ENCODE data around the gene OR8D1.

DNA sequence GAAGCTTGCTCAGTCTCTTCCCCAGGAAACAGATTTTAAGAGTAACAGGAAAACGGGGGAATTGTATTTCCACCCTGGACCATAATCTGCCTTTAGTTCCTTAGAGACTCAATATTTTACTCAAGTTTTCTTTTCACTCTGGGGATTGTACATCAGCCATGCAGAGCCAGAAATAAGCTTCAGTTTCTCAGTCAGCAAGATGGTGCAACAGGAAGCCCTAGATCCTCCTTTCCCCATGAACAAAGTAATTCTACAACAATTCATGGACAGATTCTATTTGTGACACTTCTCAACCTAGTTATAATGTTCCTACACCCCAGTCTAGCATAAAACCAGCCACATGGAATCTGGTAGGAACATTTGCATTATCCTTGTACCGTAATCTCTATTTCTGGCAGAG, 45.8 kb upstream of the OR8D1 start:
- TF ChIP-seq, protein P1, sequence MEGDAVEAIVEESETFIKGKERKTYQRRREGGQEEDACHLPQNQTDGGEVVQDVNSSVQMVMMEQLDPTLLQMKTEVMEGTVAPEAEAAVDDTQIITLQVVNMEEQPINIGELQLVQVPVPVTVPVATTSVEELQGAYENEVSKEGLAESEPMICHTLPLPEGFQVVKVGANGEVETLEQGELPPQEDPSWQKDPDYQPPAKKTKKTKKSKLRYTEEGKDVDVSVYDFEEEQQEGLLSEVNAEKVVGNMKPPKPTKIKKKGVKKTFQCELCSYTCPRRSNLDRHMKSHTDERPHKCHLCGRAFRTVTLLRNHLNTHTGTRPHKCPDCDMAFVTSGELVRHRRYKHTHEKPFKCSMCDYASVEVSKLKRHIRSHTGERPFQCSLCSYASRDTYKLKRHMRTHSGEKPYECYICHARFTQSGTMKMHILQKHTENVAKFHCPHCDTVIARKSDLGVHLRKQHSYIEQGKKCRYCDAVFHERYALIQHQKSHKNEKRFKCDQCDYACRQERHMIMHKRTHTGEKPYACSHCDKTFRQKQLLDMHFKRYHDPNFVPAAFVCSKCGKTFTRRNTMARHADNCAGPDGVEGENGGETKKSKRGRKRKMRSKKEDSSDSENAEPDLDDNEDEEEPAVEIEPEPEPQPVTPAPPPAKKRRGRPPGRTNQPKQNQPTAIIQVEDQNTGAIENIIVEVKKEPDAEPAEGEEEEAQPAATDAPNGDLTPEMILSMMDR (IDR thresholded peaks at IDR 0.05; ENCODE audit: insufficient read depth, low read length), result no peak
- TF ChIP-seq, protein P2, sequence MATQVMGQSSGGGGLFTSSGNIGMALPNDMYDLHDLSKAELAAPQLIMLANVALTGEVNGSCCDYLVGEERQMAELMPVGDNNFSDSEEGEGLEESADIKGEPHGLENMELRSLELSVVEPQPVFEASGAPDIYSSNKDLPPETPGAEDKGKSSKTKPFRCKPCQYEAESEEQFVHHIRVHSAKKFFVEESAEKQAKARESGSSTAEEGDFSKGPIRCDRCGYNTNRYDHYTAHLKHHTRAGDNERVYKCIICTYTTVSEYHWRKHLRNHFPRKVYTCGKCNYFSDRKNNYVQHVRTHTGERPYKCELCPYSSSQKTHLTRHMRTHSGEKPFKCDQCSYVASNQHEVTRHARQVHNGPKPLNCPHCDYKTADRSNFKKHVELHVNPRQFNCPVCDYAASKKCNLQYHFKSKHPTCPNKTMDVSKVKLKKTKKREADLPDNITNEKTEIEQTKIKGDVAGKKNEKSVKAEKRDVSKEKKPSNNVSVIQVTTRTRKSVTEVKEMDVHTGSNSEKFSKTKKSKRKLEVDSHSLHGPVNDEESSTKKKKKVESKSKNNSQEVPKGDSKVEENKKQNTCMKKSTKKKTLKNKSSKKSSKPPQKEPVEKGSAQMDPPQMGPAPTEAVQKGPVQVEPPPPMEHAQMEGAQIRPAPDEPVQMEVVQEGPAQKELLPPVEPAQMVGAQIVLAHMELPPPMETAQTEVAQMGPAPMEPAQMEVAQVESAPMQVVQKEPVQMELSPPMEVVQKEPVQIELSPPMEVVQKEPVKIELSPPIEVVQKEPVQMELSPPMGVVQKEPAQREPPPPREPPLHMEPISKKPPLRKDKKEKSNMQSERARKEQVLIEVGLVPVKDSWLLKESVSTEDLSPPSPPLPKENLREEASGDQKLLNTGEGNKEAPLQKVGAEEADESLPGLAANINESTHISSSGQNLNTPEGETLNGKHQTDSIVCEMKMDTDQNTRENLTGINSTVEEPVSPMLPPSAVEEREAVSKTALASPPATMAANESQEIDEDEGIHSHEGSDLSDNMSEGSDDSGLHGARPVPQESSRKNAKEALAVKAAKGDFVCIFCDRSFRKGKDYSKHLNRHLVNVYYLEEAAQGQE (IDR thresholded peaks at IDR 0.05; ENCODE audit: insufficient replicate concordance, low read depth), result no peak
- TF ChIP-seq GABPA (IDR thresholded peaks at IDR 0.05; ENCODE audit: low read depth), result no peak
- TF ChIP-seq SPI1 (IDR thresholded peaks at IDR 0.05; ENCODE audit: borderline replicate concordance, low read depth), result no peak
- no peak for TF ChIP-seq POLR2AphosphoS5 (IDR thresholded peaks at IDR 0.05; ENCODE audit: low read depth)

Measured in HL-60 (cell line).